ENCODE measurements around the gene TACR1. TPM values are rescaled to one million over a fixed set of nuclear protein-coding genes. Genes with fewer than 3 reads are reported as not detected.

The TACR1 gene
- total RNA-seq, 2 donors from 2014 or later: 0.58 to 0.94 TPM

DNA sequence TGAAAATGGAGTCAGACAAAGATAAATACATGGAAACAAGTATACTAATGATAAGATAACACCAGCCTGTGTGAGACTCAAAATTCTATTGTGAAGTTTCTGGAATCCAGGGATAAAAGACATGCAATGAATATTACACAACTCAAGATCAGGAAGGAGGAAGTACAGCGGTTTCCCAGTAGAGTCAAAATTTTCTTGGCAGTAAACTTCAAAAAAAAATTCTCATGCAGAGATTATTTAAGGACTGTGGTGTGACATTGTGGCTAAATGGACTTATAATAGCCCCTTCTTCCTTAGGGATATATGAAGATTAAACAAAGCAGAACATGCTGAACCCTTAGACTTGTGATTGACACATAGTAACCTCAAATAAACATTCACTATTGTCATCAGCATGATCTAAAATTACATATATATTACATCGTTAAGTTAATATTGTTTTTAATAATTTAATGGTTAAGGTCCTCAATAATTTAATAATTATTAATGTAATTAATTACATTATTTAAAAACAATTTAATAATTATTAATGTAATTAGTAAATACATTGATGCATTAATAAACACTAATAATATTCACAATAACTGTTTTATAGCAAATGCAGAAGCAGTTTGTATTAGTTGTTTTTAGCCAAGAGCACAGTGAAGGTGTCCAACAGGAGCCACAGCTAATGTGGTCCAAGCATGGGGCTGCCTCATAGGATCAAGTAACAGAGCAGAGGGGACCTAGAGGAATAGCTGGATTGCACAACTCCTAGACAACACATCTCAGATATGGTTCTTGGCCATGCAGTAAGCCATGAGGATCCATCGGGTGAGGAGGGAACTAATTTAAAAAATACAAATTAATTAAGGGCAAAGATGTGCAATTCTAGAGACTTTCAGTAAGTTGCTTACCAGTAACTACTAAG lies 163.6 kb downstream of the TACR1 start:
- ATAC-seq (peak; percentile 36 to 70), DNase-seq (no peak)
- intact Hi-C loops (cut with DNase I): no loop called here

DNA sequence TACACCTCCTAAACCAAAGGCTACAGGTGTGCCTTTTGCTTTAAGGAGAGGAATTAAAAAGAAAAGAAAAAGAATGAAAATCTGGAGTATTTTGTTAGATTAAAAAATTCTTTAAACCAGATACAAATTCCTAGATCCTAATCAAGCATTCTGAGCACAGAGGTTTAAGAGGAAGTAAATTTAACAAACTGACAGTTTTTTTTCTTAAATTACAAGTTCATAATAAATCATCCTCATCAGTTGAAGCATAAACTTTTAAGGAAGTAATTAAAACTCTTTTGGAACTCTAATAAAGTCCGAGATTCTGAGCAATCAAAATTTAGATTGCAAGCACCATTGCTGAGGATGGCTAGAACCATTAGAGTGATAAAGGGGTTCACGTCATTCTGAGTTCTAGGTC lies 165.8 kb downstream of the TACR1 start:
- DNase-seq (no peak), ATAC-seq (no peak)
- intact Hi-C loops (cut with DNase I): no loop called here

- intact Hi-C loops (cut with DNase I): no loop called here
- no peak for ATAC-seq
- no peak for DNase-seq
These were observed 167.2 kb downstream of the TACR1 start for GRCh38 chr2:75031906-75032803.

DNA sequence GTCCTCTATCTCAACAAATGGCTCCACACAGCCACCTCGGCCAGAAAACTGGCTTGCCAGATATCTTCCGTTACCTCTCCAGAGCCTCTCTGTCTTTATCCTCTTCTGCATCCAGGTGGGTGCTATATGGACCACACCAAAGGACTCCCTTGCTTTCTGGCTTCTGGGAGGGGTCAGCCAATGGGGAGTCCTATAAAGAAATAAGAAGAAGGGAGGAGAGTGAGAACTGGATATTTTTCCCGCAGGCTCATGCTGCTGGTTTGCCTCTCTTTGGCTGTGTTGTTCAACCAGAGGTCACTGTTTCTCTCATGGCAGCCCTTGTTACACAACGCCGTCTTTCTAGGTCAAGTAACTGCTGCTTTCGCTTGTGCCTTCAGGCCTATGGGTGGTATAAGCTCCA lies 168.1 kb downstream of the TACR1 start:
- intact Hi-C loops (cut with DNase I): no loop called here
- DNase-seq: no peak

DNA sequence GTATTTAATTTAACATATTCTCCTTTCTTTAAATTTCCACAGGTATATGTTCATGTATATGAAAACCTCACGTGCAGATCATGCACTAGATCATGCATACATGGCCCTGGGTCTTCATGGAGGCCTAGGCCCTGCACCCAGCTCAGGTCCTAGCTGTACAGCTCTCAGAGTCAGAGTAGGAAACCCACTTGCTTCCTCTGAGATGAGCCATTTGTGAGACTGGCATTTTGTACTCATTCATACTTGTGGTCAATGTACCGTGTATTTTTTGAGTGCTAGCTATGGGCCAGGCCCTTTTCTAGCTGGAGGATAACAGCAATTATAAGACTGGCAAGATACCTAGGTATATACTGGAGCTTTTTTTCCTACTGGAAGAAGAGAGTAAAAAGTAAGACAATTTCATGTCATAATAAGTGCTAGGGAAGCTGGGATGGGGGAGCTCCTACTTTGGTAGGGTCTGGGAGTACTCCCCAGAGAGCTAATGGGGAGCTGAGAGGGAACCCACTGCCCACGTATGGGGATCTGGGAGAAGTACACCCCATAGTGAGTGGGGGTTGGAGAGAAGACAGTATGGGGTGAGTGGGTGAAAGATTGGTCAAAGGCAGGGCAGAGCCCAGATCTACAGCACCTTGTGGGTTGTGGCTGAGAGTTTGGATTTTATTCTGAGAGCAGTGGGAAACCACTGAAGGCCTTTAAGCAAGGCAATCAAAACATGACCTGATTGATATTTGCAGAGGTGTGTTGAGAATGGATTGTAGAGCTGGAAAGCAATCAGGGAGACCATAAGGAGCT lies 168.9 kb downstream of the TACR1 start:
- no peak for DNase-seq
- intact Hi-C loops (cut with DNase I): no loop called here
- ATAC-seq: no peak

More for the DNA sequence above, 168.1 kb downstream of the TACR1 start:
- no peak for ATAC-seq

DNA sequence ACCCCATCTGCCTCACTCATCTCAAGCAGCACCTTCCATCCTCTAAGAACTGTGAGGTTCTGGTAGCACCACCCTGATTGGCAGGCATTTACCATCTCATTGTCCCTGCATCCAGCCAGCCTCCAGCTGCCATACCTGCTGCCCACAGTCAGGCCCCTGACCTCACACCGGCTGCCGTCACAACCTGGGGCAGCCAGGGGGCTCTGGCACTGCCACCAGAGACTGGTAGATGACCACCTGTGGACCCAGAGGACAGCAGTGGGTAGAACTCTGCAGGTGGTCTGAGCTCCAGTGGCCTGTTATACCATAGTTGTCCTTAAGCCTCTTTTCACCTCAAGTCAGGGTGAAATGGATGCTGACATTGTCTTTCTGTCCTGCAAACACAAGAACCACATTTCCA lies 171.4 kb downstream of the TACR1 start:
- no peak for ATAC-seq
- intact Hi-C loops (cut with DNase I): no loop called here
- DNase-seq: no peak

DNA sequence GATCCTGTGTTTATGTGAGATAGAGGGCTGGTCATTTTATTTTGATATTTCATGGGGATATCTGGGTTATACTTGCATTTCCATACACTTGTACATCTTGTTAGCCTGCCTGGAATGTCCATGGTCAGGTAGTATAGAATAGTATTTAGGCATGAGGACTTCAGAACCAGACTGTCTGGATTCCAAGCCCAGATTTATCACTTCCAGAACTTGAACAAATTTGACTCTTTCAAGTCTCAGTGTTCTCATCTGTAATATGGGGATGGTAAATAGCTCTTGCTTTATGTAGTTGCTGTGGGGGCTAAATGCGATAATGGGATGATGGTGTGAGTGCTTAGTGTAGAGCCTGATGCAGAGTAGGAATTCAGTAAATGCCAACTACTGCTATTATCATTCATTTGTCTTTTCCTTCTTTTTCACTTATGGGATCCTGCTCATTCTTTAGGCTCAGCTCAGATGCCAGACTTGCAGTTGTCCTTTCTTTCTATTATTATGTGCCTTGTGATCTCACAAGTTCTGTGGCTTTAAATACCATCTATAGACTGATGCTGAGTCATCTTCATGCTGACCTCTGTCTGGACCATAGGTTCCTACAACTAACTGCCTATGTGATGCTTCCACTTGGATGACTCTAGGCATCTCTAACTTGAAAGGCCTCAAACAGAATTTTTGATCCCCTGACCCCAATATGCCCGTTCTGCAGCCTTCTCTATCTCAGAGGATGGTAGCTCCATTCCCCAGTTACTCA lies 173.5 kb downstream of the TACR1 start:
- no peak for DNase-seq
- intact Hi-C loops (cut with DNase I): no loop called here
- no peak for ATAC-seq

DNA sequence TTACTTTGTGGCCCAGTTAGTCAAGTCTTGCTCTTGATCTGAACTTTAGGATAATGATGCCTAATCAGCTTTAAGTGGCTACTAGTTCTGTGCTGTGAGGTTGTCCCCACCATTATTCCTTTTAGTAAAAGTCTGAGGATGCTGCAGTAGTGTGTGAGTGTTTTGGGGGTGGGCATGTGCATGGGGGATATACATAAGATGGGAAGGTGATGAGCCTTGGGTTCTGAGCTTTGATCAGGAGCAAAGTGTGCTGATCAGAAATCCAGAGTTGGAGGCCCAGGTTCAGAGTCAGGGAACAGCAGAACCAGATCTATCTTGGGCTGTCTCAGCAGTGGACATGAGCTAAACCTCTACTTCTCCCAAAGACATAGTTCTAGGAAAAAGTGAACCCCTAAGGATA lies 174.1 kb downstream of the TACR1 start:
- no peak for DNase-seq
- intact Hi-C loops (cut with DNase I): no loop called here
- no peak for ATAC-seq

DNA sequence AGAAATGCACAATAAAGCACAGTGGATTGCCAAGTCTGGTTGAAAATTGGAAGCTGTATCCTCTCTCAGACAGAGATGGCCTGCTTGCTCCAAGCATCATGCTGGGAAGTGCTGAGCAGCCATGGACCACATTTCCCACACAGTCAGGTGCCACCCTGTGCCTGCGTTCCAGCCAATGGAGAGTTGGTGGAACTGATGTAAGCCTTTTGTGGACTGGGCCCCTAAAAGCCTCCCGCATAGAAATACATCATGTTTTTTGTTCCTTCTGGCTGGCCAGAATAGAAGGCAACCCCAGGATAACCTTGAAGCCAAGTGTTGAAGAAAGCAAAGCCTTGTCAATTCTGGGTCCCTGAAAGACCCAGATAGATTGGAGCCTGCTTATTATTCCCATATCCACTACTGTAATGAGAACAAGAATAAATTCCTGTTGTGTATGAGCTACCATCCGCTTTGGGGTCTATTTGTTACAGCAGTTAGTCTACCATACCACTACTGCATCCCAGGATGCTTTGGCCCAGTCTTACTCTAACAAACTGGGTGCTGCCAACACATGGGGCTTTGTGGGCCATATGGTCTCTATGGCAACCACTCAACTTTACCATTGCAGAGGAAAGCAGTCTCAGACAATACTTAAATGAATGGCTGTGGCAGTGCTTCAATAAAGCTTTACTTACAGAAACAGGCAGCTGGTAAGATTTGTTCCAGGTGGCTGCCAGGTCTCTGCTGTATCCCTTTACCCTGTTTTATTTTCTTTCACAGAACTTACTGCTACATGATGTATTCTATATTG lies 175.5 kb downstream of the TACR1 start:
- DNase-seq: no peak
- intact Hi-C loops (cut with DNase I): no loop called here
- ATAC-seq: no peak

GRCh38 chr2:75022516-75022915 lies 176.8 kb downstream of the TACR1 start:
- no peak for DNase-seq
- peak in 1 of 2 donors; percentile 68 for ATAC-seq
- intact Hi-C loops (cut with DNase I): no loop called here

- DNase-seq (no peak), ATAC-seq (peak; percentile 44 to 89)
- intact Hi-C loops (cut with DNase I): no loop called here
These were observed 177.6 kb downstream of the TACR1 start for GRCh38 chr2:75021672-75022071.

DNA sequence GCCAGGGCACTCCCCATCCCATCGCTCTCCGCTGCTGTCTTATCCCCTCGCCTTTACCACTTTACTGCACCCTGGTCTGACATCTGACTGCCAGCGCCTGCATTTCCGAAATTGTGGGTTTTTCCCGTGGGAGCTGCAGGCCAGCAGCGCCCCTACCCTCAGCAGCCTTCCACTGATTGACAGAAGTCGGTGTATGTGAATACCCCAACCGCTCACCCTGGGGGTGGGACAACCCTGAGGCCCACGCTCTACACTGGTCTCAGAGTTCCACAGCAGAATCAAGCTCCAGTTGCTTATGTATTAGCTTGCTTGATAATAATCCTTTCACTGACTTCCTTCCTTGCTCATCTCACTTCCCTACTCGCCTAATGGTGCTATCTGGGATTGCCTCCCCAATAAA lies 178.8 kb downstream of the TACR1 start:
- ATAC-seq (no peak), DNase-seq (no peak)
- intact Hi-C loops (cut with DNase I): no loop called here

DNA sequence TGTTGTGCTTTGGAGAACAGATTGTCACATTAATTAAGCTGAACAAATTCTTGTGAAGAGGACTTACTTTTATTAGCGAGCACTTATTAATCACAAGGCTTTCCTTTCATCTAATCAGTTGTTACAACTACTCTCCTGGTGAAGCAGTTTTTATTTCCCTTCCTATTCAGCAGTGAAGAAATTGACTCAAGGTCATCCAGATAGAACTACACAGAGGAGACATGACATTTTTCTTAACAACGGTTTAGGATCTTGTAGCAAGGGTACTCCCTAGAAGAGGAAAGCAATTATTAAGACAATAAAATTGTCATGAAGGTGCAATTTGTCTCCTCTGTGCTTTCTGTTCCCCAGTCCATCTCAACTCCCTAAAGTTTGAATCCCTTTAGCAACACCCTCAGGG lies 179.5 kb downstream of the TACR1 start:
- intact Hi-C loops (cut with DNase I): no loop called here
- ATAC-seq (no peak), DNase-seq (no peak)

GRCh38 chr2:75018162-75018561 lies 181.2 kb downstream of the TACR1 start:
- ATAC-seq: no peak
- intact Hi-C loops (cut with DNase I): no loop called here

GRCh38 chr2:75012080-75012479 lies 187.2 kb downstream of the TACR1 start:
- DNase-seq (no peak), ATAC-seq (no peak)
- intact Hi-C loops (cut with DNase I): no loop called here

More at GRCh38 chr2:75018162-75018561, 181.2 kb downstream of the TACR1 start:
- no peak for DNase-seq

DNA sequence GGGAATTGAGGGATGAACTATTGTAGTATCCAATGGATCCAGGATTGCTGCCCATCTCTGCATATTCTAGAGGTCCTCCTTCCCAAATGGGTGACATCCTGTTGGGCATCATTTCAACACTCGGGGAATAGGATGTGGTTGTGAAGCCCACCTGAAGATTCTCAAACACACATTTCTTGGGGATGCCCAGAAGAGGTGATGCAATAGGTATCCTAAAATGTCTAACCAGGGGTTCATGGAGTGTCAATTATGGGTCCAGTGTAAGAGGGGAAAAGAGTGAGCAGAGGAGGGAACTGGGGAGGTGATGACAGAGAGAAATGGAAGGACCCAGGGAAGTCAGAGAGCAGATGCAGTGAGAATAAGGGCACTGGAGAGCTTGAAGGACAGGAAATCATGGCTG lies 188.7 kb downstream of the TACR1 start:
- intact Hi-C loops (cut with DNase I): no loop called here
- DNase-seq (no peak), ATAC-seq (no peak)

DNA sequence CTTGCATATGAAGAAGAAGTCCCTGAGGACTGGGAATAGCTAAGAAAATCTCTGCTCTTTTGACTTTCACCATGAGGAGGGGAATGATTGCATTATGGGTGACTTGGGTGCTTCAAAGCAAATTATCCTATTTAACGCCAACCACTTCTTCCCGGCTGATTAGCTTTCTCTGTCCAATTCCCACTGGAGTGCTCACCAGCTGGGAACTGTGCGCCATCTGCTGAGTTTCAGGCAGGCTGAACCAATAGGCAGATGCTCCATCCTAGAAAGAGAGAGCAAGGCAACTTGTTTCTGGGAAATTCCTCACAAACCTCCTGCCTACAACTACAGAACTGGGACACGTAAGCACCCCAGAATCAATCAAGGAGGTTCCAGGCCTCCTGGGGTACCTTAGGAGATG lies 191.5 kb downstream of the TACR1 start:
- DNase-seq: no peak
- intact Hi-C loops (cut with DNase I): no loop called here
- no peak for ATAC-seq

GRCh38 chr2:75007061-75007460 lies 192.3 kb downstream of the TACR1 start:
- intact Hi-C loops (cut with DNase I): no loop called here
- DNase-seq (no peak), ATAC-seq (no peak)

Data from left cardiac atrium (tissue), 4 donors.